ENCODE results near the gene TMEM179.

Gene TMEM179

GRCh38 chr14:104598910-104599273 is 5.7 kb downstream of the TMEM179 start:
- no peak for DNase-seq (ENCODE audit: low spot score)

DNA sequence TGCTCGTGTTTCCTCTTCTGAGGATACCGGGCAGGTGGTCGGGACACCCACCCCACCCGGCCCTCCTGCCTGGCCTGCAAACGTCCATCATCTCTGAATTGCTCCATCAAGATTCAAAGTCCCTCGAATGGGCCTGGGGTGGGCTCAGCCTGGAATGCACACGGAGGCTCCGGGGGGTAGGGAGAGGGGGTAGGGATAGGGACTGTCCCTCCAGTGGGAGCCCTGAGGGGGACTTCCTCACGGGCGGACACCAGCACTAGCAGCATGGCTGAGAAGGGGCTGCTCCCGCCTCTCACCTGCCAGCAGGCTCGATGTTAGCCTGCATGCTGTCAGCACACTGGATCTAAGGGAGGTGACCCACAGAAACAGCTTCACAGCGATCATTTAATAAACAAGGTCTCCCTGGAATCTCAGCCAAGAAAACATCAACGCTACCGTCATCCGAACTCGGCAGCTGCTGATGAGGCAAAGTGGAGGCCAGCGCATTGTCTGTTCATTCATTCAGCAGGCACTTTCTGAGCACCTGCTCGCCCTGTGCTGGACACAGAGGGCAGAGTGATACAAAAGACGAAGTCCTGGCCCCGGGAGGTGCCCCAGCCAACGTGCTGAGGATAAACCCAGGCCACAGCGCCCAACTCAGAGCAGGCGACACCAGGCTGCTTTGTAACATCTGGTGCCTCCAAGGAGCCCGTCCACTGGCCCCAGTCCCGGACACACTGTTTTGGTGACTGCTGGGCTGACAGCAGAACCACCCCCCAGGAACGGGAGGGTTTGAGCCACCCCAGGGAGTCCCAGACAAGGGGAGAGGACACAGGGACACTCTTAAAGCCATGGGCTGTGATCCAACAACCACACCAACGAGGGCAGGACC is 6.3 kb downstream of the TMEM179 start:
- no peak for DNase-seq (ENCODE audit: low spot score)

GRCh38 chr14:104597576-104597975 is 7.0 kb downstream of the TMEM179 start:
- DNase-seq (ENCODE audit: low spot score), result no peak

GRCh38 chr14:104596927-104597351 is 7.6 kb downstream of the TMEM179 start:
- DNase-seq (ENCODE audit: low spot score), result no peak

DNA sequence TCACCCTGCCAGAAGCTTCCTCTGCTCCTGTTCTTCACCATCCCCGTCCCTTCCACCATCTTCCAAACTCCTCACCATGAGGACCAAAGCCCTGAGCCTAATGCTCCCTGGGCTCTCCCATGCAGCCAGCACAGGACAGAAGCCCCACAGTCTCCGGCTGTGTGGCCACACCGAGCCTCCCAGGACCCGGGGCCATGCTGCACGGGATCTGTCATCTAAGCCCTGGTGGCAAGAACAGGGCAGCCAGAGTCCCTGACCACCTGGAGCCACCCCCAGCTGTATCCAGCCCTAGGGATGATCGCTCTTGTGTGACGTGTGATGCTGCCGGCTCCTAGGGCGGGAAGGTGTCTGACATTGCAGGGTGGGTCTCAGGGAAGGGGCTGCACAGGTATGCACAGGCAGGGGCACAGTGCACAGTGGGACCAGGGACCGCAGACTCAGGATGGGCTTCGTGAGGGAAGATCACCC is 8.1 kb downstream of the TMEM179 start:
- no peak for DNase-seq (ENCODE audit: low spot score)

GRCh38 chr14:104595911-104596450 is 8.6 kb downstream of the TMEM179 start:
- no peak for DNase-seq (ENCODE audit: low spot score)

DNA sequence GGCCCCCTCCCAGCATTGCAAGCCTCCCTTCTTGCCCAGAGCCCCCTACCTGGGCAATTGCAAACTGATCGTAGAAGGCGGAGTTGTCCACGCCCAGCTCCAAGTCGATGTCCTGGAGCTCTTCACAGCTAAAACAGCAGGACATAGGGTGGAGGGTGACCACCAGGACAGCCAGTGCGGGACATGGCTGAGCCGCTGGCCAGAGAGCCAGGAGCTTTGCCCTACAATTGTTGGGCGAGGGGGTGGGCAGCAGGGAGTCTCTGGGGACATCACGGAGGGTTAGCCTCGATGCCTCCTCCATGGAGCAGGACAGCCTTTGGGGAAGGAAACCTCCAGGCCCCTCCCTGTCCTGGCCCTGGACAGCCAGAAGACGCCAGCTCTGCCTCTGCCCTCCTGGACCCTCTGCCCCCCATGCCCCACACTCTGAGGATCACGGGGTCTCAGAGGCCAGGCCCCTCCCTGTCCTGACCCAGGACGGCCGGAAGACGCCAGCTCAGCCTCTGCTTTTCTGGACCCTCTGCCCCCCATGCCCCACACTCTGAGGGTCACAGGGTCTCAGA is 9.4 kb downstream of the TMEM179 start:
- no peak for DNase-seq (ENCODE audit: low spot score)

DNA sequence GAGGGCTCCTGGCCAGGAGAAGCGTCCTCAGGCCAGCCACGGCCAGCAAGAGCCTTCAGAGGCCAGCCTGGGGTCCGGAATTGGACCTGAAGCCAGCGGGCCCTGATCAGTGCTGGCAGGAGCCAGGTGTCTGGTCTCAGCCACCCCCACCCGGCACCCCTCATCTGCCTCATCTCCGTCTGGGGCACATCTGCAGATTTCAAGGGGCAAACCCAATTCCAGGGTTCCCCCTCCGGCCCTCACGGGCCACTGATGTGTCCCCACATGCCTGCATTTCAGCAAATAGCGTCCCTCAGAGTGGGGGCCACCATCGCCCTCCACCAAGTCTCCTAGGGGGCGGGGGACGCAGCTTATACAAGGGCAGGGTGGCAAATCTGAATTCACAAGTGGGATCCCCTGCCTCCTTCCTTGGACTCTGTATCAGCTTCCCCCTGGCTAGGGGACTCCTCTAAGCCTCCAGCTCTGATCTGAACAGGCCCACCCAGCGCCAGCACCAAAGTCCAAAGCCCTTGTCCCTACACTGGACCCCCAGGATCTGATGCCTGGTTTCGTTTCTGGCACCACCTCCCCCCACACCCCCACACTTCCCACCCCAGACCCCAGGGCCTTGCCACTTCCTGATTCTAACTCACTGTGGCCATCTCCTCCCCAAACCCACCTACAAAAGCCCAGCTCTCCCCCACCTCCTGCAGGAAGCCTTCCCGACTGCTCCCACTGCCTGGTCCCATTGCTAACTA is 10.1 kb downstream of the TMEM179 start:
- DNase-seq (ENCODE audit: low spot score), result no peak

DNA sequence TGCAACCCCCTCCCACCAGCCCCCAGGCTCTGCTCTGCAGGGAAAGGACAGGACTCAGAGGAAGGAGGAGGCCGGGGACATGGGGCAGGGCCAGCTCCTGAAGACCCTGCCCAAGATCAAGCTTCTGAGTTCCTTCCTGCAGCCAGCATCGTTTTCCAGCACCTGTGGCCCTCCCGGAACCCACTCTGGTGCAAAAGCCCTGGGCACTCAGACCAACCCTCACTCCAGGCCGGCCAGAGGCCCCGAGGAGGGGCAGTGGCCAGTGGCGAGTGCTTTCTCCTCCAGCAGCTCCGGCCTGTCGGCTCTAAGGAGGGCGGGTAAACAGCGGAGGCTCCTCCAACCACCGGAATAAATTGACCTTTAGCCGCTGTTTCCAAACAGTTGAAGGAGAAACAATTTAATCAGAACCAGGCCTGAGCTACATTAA is 10.8 kb downstream of the TMEM179 start:
- no peak for DNase-seq (ENCODE audit: low spot score)

DNA sequence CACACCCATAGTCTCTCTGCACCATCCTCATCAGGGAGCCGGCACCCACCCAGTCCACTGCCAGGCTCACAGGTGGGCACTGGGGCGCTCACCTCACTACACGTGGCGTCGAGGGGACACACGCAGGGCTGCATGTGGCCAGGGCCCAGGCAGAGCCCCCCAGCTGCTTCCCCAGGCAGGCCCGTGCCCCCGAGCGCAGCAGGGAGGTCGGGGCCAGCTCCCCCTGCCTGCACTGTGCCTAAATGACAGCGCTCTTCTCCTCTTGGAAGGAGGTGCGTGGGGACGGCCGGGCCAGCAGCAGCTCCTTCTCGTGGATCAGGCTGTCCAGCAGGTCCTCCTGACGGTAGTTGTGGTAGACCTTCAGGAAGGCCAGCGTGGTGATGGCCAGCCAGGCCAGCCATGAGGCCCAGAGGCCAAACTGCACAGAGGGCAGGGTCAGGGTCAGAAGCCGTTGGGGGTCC is 11.3 kb downstream of the TMEM179 start:
- DNase-seq (ENCODE audit: low spot score), result no peak

- no peak for DNase-seq (ENCODE audit: low spot score)
These were observed 11.8 kb downstream of the TMEM179 start for GRCh38 chr14:104592785-104593184.

DNA sequence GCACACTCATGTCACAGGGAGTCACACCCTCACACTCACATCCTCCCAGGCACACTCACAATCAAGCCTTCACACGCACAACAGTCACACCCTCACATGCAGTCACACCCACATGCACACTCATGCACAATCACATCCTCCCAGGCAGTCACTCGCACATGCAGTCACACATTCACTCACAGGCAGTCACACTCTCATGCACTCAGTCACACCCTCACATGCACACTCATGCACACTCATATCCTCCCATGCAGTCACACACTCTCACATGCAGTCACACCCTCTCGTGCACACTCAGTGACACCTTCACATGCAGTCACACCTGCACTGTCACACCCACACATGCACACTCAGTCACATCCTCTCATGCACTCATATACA is 12.3 kb downstream of the TMEM179 start:
- no peak for DNase-seq (ENCODE audit: low spot score)

GRCh38 chr14:104591506-104592291 is 12.9 kb downstream of the TMEM179 start:
- no peak for DNase-seq (ENCODE audit: low spot score)

DNA sequence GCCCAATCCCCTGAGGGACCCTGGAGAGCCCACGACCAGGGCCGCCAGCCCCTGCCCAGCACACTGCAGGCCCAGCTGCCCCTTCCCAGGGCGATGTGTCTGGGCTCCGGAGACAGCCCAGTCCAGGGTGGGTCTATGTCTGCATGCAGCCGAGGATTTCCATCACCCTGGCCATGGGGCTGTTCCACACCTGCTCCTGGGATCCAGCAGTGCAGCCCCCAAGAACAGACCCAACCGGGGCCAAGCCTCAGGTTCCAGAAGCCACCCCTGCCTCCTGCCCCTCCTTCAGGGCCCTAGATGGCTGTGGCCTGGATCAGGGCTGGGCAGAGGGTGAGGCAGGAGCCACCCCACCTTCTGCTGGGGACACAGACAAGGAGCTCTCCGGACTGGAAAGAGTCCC is 13.5 kb downstream of the TMEM179 start:
- DNase-seq (ENCODE audit: low spot score), result no peak

DNA sequence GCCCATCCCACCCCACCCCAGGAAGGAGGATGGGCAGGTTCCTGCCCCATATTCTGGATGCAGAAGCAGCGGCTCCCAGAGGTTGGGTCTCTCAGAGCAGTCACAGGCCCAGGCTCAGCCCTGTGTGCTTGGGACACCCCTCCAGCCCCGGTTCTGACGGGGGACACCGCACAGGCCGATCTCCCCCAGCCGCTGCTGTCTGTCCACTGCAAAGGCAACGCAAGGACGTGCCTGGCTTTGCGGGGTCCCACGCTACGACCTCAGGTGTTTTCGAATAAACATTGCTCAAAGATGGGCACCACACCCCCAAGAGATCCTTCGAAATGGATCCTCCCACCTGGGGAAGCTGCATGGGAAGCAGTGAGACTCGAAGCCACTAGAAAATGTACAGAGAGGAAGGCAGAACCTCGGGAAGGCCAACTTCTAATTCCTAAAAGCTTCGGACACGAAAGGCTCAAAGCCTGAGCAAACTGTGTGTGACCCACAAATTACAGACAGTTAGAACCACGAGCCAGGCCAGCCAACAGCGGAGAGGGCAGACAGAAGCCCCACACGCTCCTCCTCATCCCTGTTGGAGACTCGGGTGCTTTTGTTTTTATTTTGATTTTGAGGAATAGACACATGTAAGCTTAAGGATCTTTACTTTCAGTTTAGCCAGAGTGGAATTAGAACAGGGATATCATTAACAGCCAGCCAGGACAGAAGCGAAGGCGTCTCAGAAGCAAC is 14.2 kb downstream of the TMEM179 start:
- DNase-seq (ENCODE audit: low spot score), result no peak

DNA sequence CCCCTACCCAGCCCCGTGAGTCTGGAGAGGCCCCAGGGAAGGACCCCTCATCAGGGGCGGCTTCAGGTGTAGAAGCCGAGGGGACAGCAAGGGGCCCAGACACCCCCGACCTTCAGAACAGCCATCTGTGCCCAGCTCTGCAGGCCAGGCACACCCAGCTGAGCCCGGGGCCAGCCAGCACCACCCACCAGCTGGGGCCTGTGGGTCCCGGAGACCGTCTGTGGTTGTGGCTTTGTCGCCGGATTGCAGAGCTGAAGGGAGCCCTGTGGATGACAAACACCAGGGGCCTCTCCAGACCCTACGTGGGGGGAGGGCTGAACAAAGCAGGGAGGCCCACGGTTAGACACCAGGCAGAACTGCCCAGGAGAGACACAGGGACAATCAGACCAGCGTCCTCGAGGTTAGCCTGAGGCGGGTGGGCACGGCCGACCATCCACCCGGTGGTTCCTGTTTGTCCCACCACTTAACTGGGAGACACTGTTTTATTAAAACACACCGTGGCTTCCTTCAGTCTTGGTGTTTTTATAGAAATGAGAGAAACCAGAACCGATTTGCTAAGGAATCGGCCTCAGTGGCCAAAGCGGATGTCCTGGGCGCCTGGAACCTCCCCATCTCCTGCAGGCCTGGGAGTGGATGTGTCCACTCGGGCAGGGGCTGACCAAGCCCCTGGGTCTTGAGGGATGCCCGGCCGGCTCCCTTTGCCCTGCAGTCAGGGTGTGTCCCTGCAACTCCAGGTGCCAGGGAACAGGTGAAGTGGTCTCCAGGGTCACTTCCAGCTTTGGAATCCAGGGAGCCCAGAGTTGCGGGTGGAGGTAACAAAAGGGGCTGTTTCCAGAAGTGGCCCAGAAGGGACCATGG is 15.0 kb downstream of the TMEM179 start:
- no peak for DNase-seq (ENCODE audit: low spot score)

DNA sequence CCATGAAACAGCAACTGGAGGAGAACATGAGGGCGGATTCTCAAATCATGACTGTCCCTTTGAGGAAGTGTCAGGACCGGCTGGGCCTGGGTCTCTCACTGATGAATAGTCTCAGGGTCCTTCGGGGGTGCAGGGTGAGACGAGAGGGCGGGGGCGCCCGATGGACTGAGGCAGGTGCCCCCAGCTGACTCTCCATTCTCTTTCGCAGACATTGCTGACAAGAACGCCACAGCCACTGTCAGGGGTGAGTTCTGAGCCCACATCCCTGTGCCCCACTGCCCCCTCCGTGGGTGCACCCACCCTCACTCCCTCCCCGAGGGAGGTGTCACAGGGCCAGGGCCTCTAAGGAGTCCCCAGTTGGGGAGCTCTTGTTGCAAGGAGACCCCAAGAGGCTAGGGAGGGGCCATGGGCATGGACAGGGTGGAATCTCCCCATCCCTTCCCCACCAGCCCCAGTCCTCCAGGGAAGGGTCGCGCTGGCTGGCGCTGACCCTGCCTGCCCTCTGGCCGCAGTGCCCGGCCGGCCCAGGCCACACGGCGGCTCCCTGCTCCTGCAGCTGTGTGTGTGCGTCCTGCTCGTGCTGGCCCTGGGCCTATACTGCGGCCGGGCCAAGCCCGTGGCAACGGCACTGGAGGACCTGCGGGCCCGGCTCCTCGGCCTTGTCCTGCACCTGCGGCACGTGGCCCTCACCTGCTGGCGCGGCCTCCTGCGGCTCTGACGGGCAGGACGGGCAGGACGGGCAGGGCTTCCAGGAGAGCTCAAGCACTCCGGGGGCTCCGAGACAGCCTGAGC is 16.3 kb downstream of the TMEM179 start:
- no peak for DNase-seq (ENCODE audit: low spot score)

GRCh38 chr14:104587641-104588040 is 16.9 kb downstream of the TMEM179 start:
- DNase-seq (ENCODE audit: low spot score), result no peak
